HepG2 (cell line): ENCODE results near the gene SIK2. TPM values are rescaled to one million over a fixed set of nuclear protein-coding genes. Genes with fewer than 3 reads are reported as not detected.

Source experiments
- ATAC-seq: fragments of 200-7000 bp; cut with Tn5 transposase; 3 replicates; pipeline ENCODE4 v1.9.1; 2020; ENCODE audit warnings: mild to moderate bottlenecking, moderate library complexity
- BruUV-seq: library from RNA; stranded (reverse); fragments of 400-500 nt; replicated peaks from 2 replicates; lab custom pipeline; 2021; lab: Mats Ljungman, UMichigan
- CTCF ChIA-PET: fragments of 300-600 bp; formaldehyde crosslinking; extraction: SDS; loops from one replicate; lab custom pipeline; 2021; ENCODE audit warnings: low total read pairs, inconsistent platforms, low intra/inter-chr PET ratio; lab: Yijun Ruan, JAX
- POLR2A ChIA-PET: fragments of 350-600 bp; sonication (Branson Sonifier 250); formaldehyde crosslinking; loops from one replicate; lab custom pipeline; 2020; ENCODE audit warnings: antibody characterized with exemption, inconsistent platforms; lab: Yijun Ruan, JAX
- DNase-seq: peaks from one replicate; pipeline ENCODE4 v3.0.0-alpha.2; 2015; ENCODE audit warnings: low spot score
- FAIRE-seq: peaks from 3 replicates; lab custom pipeline; 2011; peaks lifted over from hg19 to GRCh38; lab: Jason Lieb, UNC
- H2AFZ ChIP-seq: one replicate; pipeline ENCODE4 v1.6.1; 2011; ENCODE audit warnings: low read length, inconsistent platforms
- H3K27ac ChIP-seq: fragments of 300-600 bp; 3 replicates; pipeline ENCODE4 v1.8.0; 2011; ENCODE audit warnings: mixed run types, mild to moderate bottlenecking, mixed read lengths, low read length, inconsistent platforms; ENCODE audit not compliant: insufficient read depth; ENCODE audit errors: extremely low read length
- H3K27me3 ChIP-seq, 2 experiments: fragments of 200-600 bp in 1 of 2; 2 replicates in 1 of 2; 3 replicates in 1 of 2; pipeline versions ENCODE4 v1.6.0 to v1.8.0; 2011; ENCODE audit warnings: low read length in 2 of 2, mild to moderate bottlenecking in 2 of 2, moderate library complexity in 2 of 2, inconsistent platforms in 1 of 2; ENCODE audit not compliant: insufficient read depth in 2 of 2, control insufficient read depth in 1 of 2
- H3K36me3 ChIP-seq, 2 experiments: fragments of 200-600 bp in 1 of 2; replicated peaks in 1 of 2; 2 replicates in 1 of 2; 3 replicates in 1 of 2; pipeline versions ENCODE4 v1.5.1 to v1.8.0; 2011; ENCODE audit warnings: low read length in 2 of 2, inconsistent platforms in 1 of 2; ENCODE audit not compliant: insufficient read depth in 2 of 2, control insufficient read depth in 1 of 2
- H3K4me1 ChIP-seq: 2 replicates; pipeline ENCODE4 v1.5.1; 2012; ENCODE audit warnings: low read length, inconsistent platforms; ENCODE audit not compliant: insufficient read depth
- H3K4me2 ChIP-seq: 2 replicates; pipeline ENCODE4 v1.6.0; 2011; ENCODE audit warnings: low read depth, low read length, inconsistent platforms
- H3K4me3 ChIP-seq, 3 experiments: fragments of 200-600 bp in 1 of 3; sonication (generic), shearing (Covaris generic) in 1 of 3; replicated peaks in 1 of 3; 2 replicates each; pipeline ENCODE4 v1.5.1; 2011 to 2016; ENCODE audit warnings: low read length in 3 of 3, inconsistent platforms in 2 of 3, low read depth in 2 of 3, mild to moderate bottlenecking in 2 of 3, control low read depth in 1 of 3, mixed read lengths in 1 of 3; ENCODE audit not compliant: insufficient read depth in 1 of 3
- H3K79me2 ChIP-seq: one replicate; pipeline ENCODE4 v1.6.1; 2011; ENCODE audit warnings: low read length, inconsistent platforms; ENCODE audit not compliant: insufficient read depth
- H3K9ac ChIP-seq: 2 replicates; pipeline ENCODE4 v1.6.0; 2011; ENCODE audit warnings: mild to moderate bottlenecking, low read depth, low read length, inconsistent platforms; ENCODE audit not compliant: insufficient read depth
- H3K9me3 ChIP-seq: 2 replicates; pipeline ENCODE4 v1.5.1; 2012; ENCODE audit warnings: mild to moderate bottlenecking, low read length
- H4K20me1 ChIP-seq: 2 replicates; pipeline ENCODE4 v1.6.0; 2011; ENCODE audit warnings: inconsistent platforms, mild to moderate bottlenecking, low read length, moderate library complexity; ENCODE audit not compliant: insufficient read depth
- AGO2 ChIP-seq: fragments of 200-400 bp; formaldehyde crosslinking; optimal IDR thresholded peaks from 2 replicates; pipeline ENCODE3; 2017; ENCODE audit warnings: mild to moderate bottlenecking, low read depth, low read length, moderate library complexity
- ATF7 ChIP-seq, 2 experiments: fragments of 450-650 bp in 1 of 2; sonication (generic) in 1 of 2; formaldehyde crosslinking in 1 of 2; IDR thresholded peaks; 2 replicates each; pipeline versions ENCODE4 v1.4.0 to v1.6.1; 2016 to 2020; ENCODE audit warnings: antibody characterized with exemption in 1 of 2, mild to moderate bottlenecking in 1 of 2, missing genetic modification reagents in 1 of 2
- KMT2B ChIP-seq: IDR thresholded peaks from 2 replicates; pipeline ENCODE4 v1.6.1; 2016; ENCODE audit warnings: missing genetic modification reagents, missing compliant biosample characterization
- PLRG1 ChIP-seq: fragments of 450-650 bp; conservative IDR thresholded peaks from 2 replicates; pipeline ENCODE4 v1.6.1; 2016
- SAFB2 ChIP-seq: sonication (generic); formaldehyde crosslinking; IDR thresholded peaks from 2 replicates; pipeline ENCODE4 v1.5.1; 2020; ENCODE audit warnings: missing genetic modification reagents, low read depth, mild to moderate bottlenecking, borderline replicate concordance
- WGBS: methylation state at CpG from one replicate; pipeline ENCODE4 v1.1.6; 2017; ENCODE audit warnings: low lambda C conversion rate; 5-methylcytosine and 5-hydroxymethylcytosine counted together
- in situ Hi-C: cut with HindIII; loops from 2 replicates; pipeline ENCODE4 v1.10.0; 2017; ENCODE audit warnings: low pct_unique_long_range_greater_than_20kb; ENCODE audit not compliant: extremely low pct_ligation_motif_present
- intact Hi-C: fragments of 100-400 bp; cut with micrococcal nuclease; formaldehyde crosslinking; loops from one replicate; pipeline ENCODE4 v1.10.0; 2022; ENCODE audit not compliant: unreplicated experiment
- polyA plus RNA-seq, 8 experiments: library from polyadenylated mRNA; depleted of rRNA in 3 of 8; stranded (reverse) in 7 of 8; unstranded in 1 of 8; fragments of >200 nt; fragmentation: Illumina TruSeq in 4 of 8; extraction: Trizol in 4 of 8; gene quantifications; 2 replicates each; pipeline versions ENCODE4 v1.2.1 to v1.2.3, GENCODE V29; 2011 to 2016; ENCODE audit warnings: low read depth in 4 of 8, missing spikeins in 1 of 8, mixed read lengths in 1 of 8; ENCODE audit not compliant: insufficient read depth in 1 of 8
- total RNA-seq, 5 experiments: library from RNA; depleted of rRNA; stranded (reverse); fragments of >200 nt; fragmentation: Illumina TruSeq; extraction: Trizol; gene quantifications; 2 replicates each; pipeline ENCODE4 v1.2.3, GENCODE V29; 2016; ENCODE audit warnings: low read depth in 1 of 5
- TF ChIP-seq, protein P1 (sequence below): sonication (generic); formaldehyde crosslinking; IDR thresholded peaks from 2 replicates; pipeline ENCODE4 v1.4.0; 2020; ENCODE audit warnings: missing genetic modification reagents
- TF ChIP-seq, protein P2 (sequence below): sonication (generic); formaldehyde crosslinking; IDR thresholded peaks from 2 replicates; pipeline ENCODE4 v1.5.0; 2020; ENCODE audit warnings: missing genetic modification reagents
- TF ChIP-seq, protein P3 (sequence below): sonication (generic); formaldehyde crosslinking; IDR thresholded peaks from 2 replicates; pipeline ENCODE4 v1.5.1; 2020; ENCODE audit warnings: mild to moderate bottlenecking, missing genetic modification reagents, borderline replicate concordance
- TF ChIP-seq, protein P4 (sequence below): sonication (generic); formaldehyde crosslinking; IDR thresholded peaks from 2 replicates; pipeline ENCODE4 v1.4.0; 2020; ENCODE audit warnings: missing genetic modification reagents, mild to moderate bottlenecking, borderline replicate concordance

Gene SIK2
- total and polyA plus RNA-seq, 2 of the 13 experiments (the other 11 are each of a cell fraction or from before 2014, with no cell fraction given) = 8.1 to 15.4 TPM

DNA sequence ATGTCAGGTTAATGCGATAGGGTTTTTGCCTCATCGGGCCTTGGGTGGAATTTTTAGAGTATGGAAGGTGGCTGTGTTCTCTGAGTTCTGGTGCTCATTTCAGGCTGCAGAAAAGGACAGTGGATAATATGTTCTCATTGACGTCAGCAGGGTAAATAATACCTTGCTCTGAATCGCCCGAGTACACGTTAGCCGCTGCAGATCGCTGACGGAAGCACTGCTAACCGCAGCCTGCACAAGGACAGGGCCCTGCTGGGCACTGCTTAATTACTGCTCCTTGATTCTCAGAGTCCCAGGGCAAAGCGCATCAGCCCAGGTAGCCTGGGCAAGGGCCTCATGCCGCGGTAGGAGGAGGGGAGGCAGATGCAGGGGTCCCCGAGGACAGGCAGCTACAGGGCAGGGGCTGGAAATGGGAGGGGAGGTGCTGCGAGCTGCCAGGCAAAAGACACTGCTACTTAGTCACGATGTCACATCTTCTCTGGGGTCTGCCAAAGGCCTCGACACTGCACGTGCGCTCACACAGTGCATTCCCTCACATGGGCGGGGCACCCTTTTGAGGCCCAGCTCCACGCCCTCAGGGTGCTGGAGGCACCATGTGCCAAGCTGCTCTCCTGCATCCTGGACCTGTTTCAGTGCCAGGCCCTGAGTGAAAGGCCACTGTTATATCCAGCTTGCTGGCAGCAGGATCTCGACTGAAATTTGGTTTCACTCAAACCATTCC is 128.8 kb downstream of the SIK2 start (continued):
- TF ChIP-seq, protein P1, sequence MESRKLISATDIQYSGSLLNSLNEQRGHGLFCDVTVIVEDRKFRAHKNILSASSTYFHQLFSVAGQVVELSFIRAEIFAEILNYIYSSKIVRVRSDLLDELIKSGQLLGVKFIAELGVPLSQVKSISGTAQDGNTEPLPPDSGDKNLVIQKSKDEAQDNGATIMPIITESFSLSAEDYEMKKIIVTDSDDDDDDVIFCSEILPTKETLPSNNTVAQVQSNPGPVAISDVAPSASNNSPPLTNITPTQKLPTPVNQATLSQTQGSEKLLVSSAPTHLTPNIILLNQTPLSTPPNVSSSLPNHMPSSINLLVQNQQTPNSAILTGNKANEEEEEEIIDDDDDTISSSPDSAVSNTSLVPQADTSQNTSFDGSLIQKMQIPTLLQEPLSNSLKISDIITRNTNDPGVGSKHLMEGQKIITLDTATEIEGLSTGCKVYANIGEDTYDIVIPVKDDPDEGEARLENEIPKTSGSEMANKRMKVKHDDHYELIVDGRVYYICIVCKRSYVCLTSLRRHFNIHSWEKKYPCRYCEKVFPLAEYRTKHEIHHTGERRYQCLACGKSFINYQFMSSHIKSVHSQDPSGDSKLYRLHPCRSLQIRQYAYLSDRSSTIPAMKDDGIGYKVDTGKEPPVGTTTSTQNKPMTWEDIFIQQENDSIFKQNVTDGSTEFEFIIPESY (CRISPR knock-in tag) = 0 out of 2 replicates have a peak, but pooled peaks have one; percentile 17
- peak; percentile 76 for TF ChIP-seq AGO2
- TF ChIP-seq, protein P2, sequence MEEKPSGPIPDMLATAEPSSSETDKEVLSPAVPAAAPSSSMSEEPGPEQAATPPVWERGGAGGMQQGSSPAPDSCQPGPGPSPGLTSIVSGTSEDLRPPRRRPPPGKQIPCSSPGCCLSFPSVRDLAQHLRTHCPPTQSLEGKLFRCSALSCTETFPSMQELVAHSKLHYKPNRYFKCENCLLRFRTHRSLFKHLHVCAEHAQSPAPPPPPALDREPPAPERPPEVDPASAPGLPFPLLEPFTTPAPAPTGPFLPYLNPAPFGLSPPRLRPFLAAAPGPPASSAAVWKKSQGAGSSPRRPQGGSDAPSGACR (CRISPR knock-in tag) = no peak

DNA sequence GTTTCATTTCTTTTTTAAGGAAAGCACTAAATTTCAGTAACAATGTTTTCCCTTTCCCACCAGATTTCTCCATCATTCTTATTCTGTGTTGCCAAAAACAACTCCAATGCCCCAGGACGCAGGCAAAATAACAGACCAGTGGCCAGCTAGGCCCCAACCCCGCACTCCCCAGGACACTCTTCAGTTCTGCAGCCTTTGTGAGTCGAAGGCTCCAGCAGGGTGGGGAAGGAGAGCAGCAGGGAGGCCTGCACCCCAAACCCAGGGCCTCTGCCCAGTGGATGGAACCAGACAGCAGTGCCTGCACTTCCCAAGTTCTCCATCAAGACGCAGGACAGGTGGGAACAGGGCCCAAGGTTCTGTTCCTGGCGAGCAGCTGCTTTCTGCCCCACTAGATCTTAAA is 129.6 kb downstream of the SIK2 start:
- ChIA-PET CTCF (no interaction called here), POLR2A (no interaction called here)
- BruUV-seq = no TSS peak
- no peak for DNase-seq
- H3K79me2 ChIP-seq = no peaks in the 10 kb centered on the region
- H4K20me1 ChIP-seq = no peaks in the 10 kb centered on the region
- WGBS = 94% methylated on average over 5 of the region's 5 CpGs
- no peak for FAIRE-seq
- TF ChIP-seq SAFB2 (CRISPR knock-in tag) = no peak
- TF ChIP-seq PLRG1 = no peak
- no peak for TF ChIP-seq KMT2B (CRISPR knock-in tag)
- TF ChIP-seq, protein P3, sequence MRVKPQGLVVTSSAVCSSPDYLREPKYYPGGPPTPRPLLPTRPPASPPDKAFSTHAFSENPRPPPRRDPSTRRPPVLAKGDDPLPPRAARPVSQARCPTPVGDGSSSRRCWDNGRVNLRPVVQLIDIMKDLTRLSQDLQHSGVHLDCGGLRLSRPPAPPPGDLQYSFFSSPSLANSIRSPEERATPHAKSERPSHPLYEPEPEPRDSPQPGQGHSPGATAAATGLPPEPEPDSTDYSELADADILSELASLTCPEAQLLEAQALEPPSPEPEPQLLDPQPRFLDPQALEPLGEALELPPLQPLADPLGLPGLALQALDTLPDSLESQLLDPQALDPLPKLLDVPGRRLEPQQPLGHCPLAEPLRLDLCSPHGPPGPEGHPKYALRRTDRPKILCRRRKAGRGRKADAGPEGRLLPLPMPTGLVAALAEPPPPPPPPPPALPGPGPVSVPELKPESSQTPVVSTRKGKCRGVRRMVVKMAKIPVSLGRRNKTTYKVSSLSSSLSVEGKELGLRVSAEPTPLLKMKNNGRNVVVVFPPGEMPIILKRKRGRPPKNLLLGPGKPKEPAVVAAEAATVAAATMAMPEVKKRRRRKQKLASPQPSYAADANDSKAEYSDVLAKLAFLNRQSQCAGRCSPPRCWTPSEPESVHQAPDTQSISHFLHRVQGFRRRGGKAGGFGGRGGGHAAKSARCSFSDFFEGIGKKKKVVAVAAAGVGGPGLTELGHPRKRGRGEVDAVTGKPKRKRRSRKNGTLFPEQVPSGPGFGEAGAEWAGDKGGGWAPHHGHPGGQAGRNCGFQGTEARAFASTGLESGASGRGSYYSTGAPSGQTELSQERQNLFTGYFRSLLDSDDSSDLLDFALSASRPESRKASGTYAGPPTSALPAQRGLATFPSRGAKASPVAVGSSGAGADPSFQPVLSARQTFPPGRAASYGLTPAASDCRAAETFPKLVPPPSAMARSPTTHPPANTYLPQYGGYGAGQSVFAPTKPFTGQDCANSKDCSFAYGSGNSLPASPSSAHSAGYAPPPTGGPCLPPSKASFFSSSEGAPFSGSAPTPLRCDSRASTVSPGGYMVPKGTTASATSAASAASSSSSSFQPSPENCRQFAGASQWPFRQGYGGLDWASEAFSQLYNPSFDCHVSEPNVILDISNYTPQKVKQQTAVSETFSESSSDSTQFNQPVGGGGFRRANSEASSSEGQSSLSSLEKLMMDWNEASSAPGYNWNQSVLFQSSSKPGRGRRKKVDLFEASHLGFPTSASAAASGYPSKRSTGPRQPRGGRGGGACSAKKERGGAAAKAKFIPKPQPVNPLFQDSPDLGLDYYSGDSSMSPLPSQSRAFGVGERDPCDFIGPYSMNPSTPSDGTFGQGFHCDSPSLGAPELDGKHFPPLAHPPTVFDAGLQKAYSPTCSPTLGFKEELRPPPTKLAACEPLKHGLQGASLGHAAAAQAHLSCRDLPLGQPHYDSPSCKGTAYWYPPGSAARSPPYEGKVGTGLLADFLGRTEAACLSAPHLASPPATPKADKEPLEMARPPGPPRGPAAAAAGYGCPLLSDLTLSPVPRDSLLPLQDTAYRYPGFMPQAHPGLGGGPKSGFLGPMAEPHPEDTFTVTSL = no peak
- TF ChIP-seq, protein P4, sequence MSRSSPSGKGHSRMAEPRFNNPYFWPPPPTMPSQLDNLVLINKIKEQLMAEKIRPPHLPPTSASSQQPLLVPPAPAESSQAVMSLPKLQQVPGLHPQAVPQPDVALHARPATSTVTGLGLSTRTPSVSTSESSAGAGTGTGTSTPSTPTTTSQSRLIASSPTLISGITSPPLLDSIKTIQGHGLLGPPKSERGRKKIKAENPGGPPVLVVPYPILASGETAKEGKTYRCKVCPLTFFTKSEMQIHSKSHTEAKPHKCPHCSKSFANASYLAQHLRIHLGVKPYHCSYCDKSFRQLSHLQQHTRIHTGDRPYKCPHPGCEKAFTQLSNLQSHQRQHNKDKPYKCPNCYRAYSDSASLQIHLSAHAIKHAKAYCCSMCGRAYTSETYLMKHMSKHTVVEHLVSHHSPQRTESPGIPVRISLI = no peak
- no peak for TF ChIP-seq ATF7 (IDR thresholded peaks at IDR 0.05)
- no peak for TF ChIP-seq ATF7 (CRISPR knock-in tag; IDR thresholded peaks at IDR 0.05)
- in situ Hi-C loops = no loop called here
- no peaks in the 10 kb centered on the region for H3K27me3 ChIP-seq
- no peaks in the 10 kb centered on the region for H3K9me3 ChIP-seq
- 0 out of 5 replicates have a peak, but pooled peaks cover 0 to 7% of the 10 kb centered on the region in 2 experiments for H3K36me3 ChIP-seq
- H3K4me3 ChIP-seq = no peak overlapping the region
- H3K9ac ChIP-seq = no peak overlapping the region
- peaks cover 7% of the 10 kb centered on the region for H3K4me1 ChIP-seq
- H3K4me2 ChIP-seq = no peak overlapping the region
- peak; percentile 5; the same call in 2 of the 3 replicates for ATAC-seq
- no peak overlapping the region for H3K27ac ChIP-seq
- intact Hi-C loops = no loop called here
- no peak overlapping the region for H2AFZ ChIP-seq
